MM.1S (cell line): Measurements from ENCODE around the gene CDK8.

Source experiments
- CTCF ChIP-seq: fragments of 300-600 bp; sonication (generic); IDR thresholded peaks from 2 replicates; pipeline ENCODE4 v1.5.1; 2016; ENCODE audit warnings: antibody characterized with exemption, low read length, mixed read lengths
- EZH2 ChIP-seq: fragments of 300-600 bp; sonication (generic); optimal IDR thresholded peaks from 2 replicates; pipeline ENCODE3; 2017; ENCODE audit warnings: low read depth, mild to moderate bottlenecking, antibody characterized with exemption, low read length, mixed read lengths
- EZH2phosphoT487 ChIP-seq: fragments of 300-600 bp; sonication (generic); IDR thresholded peaks from 2 replicates; pipeline ENCODE4 v1.6.1; 2018; ENCODE audit warnings: antibody characterized with exemption, low read length

- no peak for TF ChIP-seq EZH2
- no peak for TF ChIP-seq CTCF
- TF ChIP-seq EZH2phosphoT487 = no peak
These were observed 23.2 kb upstream of the CDK8 start for GRCh38 chr13:26230703-26231102.
